ENCODE measurements around the gene FTSJ3. TPM values are rescaled to one million over a fixed set of nuclear protein-coding genes. Genes with fewer than 3 reads are reported as not detected.
A peak's percentile ranks its signal among the peaks of the same experiment; 100 is the strongest.

The FTSJ3 gene
- total RNA-seq, 1 donor = 72.5 TPM

DNA sequence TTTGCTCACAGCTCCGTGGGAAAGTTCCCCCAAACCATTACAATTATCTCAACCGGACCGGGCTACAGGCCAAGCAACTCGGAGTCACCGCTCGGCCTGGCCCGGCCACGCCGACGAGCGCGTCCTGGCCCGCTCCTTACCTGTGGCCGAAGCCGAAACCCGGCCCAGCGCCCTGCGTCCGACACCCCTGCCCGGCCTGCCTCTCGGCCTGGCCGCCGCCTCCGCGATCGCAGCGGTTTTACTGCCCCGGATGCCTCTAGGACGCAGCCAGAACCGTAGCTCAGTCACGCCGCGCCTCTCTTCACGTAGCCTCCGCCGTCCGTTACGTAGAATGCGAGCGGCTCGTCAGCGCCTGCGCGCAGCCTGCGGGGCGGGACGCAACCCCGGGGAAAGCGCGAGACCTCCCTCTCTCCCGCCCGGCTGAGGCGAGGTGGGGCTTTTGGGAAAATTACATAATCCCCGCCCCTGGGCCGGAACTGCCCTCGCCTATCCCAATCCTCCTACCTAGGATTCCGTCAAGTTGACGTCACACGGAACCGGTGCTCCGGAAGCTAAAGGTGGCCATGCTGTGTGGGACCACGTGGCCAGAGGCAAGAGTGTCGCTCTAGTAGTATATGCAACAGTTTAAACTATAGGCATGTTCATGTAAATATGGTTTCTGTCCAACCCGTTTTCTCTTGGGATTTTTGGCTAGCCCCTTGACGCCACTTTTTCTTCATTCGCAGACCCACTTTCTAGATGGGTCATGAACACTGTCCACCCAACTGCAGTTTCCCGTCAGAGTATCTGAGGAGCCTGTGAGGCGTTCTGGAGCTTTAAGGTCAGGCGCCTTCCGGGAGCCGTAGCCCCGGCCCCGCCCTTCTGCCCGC, 54.0 kb downstream of the FTSJ3 start, which contains the start of gene CCDC47:
Gene CCDC47, minus strand, starts transcription at position 326 of the 869 bp plus-strand sequence. CDS start 7,422 bp downstream, outside the sequence.
- no peak for TF ChIP-seq CTCF (IDR thresholded peaks at IDR 0.05; ENCODE audit: insufficient read depth, low read depth, low read length)
- peak within 1 kb of the TSS; percentile 94 for H3K4me3 ChIP-seq (ENCODE audit: low read depth, low read length)

GRCh38 chr17:63772801-63773271, 54.6 kb downstream of the FTSJ3 start:
- peak overlapping the region; percentile 91 for H3K4me3 ChIP-seq (ENCODE audit: low read depth, low read length)
- DNase-seq (ENCODE audit: low read depth) = peak; percentile 57
- no peak for TF ChIP-seq CTCF (IDR thresholded peaks at IDR 0.05; ENCODE audit: insufficient read depth, low read depth, low read length)

More for the DNA sequence above, 54.0 kb downstream of the FTSJ3 start, which contains the start of gene CCDC47:
- peak; percentile 100 for DNase-seq (ENCODE audit: low read depth)

Other genes starting within 250 kb of the FTSJ3 start
- 24.6 and 35.8 TPM in 2 replicates for gene TACO1, start 226.8 kb downstream of the FTSJ3 start, total RNA-seq
- gene MAP3K3, start 205.2 kb downstream of the FTSJ3 start, total RNA-seq = 29.6 and 34.1 TPM in 2 replicates
- 4.5 and 5.2 TPM in 2 replicates for gene LIMD2, start 127.5 kb downstream of the FTSJ3 start, total RNA-seq
- gene STRADA, start 85.9 kb downstream of the FTSJ3 start, total RNA-seq = 23.2 and 25.0 TPM in 2 replicates
- 62.8 and 76.4 TPM in 2 replicates for gene CCDC47, start 54.1 kb downstream of the FTSJ3 start, total RNA-seq
- 85.0 and 85.9 TPM in 2 replicates for gene DDX42, start 53.5 kb downstream of the FTSJ3 start, total RNA-seq
- 42.7 and 44.1 TPM in 2 replicates for gene PSMC5, start 232 bp downstream of the FTSJ3 start, total RNA-seq
- gene SMARCD2, start 15.0 kb upstream of the FTSJ3 start, total RNA-seq = 61.8 and 66.9 TPM in 2 replicates
- not detected in 2 replicates for gene CSH2, start 46.0 kb upstream of the FTSJ3 start, total RNA-seq
- not detected in 2 replicates for gene GH2, start 54.3 kb upstream of the FTSJ3 start, total RNA-seq
- not detected in 2 replicates for gene CSH1, start 68.9 kb upstream of the FTSJ3 start, total RNA-seq
- not detected in 2 replicates for gene CSHL1, start 83.6 kb upstream of the FTSJ3 start, total RNA-seq
- gene GH1, start 91.2 kb upstream of the FTSJ3 start, total RNA-seq = not detected in 2 replicates
- gene CD79B, start 104.7 kb upstream of the FTSJ3 start, total RNA-seq = not detected in 2 replicates
- under 0.01 TPM in 1 of 2 replicates, not detected in the other for gene SCN4A, start 145.3 kb upstream of the FTSJ3 start, total RNA-seq
- under 0.01 TPM in 2 replicates for gene PRR29, start 170.7 kb upstream of the FTSJ3 start, total RNA-seq
- 1.3 and 1.7 TPM in 2 replicates for gene ICAM2, start 193.0 kb upstream of the FTSJ3 start, total RNA-seq